GM19324 (cell line): ENCODE measurements around the gene TNFSF13B.
A peak's percentile ranks its signal among the peaks of the same experiment; 100 is the strongest.
"Not testable (repeated sequence)": the region's sequence is repeated elsewhere in the genome, so short reads cannot be mapped to it uniquely, and the experiment has no call there.

ENCODE experiments used
- ATAC-seq: cut with Tn5 transposase; IDR thresholded peaks from one replicate; pipeline ENCODE4 v1.9.1; 2021; ENCODE audit warnings: mild to moderate bottlenecking, moderate library complexity; ENCODE audit not compliant: unreplicated experiment, low FRiP score

TNFSF13B gene, protein sequence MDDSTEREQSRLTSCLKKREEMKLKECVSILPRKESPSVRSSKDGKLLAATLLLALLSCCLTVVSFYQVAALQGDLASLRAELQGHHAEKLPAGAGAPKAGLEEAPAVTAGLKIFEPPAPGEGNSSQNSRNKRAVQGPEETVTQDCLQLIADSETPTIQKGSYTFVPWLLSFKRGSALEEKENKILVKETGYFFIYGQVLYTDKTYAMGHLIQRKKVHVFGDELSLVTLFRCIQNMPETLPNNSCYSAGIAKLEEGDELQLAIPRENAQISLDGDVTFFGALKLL

DNA sequence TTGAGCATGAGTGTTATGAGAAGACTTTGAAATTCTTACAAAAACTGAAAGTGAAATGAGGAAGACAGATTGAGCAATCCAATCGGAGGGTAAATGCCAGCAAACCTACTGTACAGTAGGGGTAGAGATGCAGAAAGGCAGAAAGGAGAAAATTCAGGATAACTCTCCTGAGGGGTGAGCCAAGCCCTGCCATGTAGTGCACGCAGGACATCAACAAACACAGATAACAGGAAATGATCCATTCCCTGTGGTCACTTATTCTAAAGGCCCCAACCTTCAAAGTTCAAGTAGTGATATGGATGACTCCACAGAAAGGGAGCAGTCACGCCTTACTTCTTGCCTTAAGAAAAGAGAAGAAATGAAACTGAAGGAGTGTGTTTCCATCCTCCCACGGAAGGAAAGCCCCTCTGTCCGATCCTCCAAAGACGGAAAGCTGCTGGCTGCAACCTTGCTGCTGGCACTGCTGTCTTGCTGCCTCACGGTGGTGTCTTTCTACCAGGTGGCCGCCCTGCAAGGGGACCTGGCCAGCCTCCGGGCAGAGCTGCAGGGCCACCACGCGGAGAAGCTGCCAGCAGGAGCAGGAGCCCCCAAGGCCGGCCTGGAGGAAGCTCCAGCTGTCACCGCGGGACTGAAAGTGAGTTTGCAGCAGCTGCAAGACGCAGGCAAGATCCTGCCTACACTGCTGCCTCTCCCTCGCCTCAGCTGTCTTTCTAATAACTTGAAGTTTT is at the start of gene TNFSF13B:
Gene TNFSF13B (plus strand): TSS at position 118 of the 728 bp plus-strand sequence. CDS start 178 bp downstream, at position 296.
- ATAC-seq = peak; percentile 88

GRCh38 chr13:108220041-108220440 is 49.5 kb upstream of the TNFSF13B start:
- no peak for ATAC-seq

GRCh38 chr13:108223687-108224503 is 45.6 kb upstream of the TNFSF13B start:
- ATAC-seq = no peak

DNA sequence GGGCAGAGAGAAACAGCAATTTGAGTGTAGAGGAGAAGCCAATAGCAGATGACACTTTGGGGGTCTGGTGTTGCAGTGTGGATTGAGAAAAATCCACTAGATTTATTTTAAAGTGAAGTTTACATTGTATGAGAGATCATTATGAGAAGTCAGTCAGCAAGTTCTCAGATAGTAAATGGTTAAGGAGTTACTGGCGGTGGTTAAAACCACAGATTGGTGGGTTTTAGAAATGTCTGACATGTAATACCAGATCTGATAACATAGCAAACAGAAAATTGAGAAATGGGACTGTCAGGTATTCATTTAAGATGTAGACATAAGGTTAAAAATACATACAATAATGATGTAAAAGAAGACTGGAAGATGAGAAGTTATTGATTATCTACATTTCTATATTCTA is 44.1 kb upstream of the TNFSF13B start:
- peak; percentile 17 for ATAC-seq

- ATAC-seq = peak; percentile 33
These were observed 43.3 kb upstream of the TNFSF13B start for GRCh38 chr13:108226184-108226583.

DNA sequence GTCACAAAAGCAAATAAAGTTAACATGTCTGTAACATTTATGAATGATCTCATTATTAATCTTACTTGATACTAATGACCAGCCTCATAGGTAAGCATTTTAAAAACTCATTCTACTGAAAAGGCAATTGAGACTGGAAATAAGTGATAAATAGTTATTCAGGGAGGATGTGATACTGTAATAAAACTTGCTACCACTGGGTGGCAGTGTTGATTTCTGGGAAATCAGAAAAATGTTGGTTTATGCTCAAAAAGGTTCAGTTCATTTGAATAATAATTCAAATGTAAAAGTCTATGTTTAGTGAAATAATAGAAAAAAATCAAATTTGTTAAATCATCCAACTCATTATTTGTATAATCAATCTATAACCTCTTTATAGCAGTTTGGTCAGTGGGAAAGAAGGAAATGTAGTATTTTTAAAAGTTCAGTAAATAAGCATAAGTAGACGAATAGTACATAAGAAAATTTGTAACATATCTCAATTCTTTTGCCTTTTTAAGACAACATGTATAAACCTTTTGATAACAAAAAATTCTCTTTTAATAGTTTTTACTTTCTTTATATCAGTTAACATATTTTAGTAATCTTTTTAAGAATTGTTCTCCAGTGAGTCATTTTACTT is 41.8 kb upstream of the TNFSF13B start:
- ATAC-seq = no peak

- ATAC-seq = no peak
These were observed 39.1 kb upstream of the TNFSF13B start for GRCh38 chr13:108230377-108230776.

- ATAC-seq = no peak
These were observed 20.4 kb upstream of the TNFSF13B start for GRCh38 chr13:108249150-108249549.

DNA sequence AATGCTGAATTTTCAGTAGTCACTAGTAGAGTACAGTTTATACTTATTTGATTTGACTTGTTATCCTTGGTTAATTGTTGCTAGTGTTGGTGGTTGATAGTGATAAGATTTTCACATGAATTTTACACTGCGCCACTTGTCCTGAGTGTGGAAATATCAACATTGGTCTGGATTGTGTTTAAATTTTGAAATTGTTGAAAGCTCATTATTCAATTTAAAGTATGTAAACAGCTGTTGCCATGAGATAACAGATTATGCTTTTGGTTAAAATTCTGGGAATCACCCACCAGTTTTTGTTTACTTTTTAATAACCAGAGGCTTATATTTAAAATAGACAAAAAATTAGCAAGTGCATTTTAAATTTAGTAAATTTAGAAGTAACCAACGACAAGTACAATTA is 12.3 kb upstream of the TNFSF13B start:
- no peak for ATAC-seq

GRCh38 chr13:108263621-108264355 is 5.7 kb upstream of the TNFSF13B start:
- ATAC-seq = no peak

- no peak for ATAC-seq
These were observed 3.1 kb upstream of the TNFSF13B start for GRCh38 chr13:108266321-108266990.

GRCh38 chr13:108267347-108267746 is 2.2 kb upstream of the TNFSF13B start:
- no peak for ATAC-seq

GRCh38 chr13:108267855-108268254 is 1.7 kb upstream of the TNFSF13B start:
- not testable (repeated sequence) for ATAC-seq

DNA sequence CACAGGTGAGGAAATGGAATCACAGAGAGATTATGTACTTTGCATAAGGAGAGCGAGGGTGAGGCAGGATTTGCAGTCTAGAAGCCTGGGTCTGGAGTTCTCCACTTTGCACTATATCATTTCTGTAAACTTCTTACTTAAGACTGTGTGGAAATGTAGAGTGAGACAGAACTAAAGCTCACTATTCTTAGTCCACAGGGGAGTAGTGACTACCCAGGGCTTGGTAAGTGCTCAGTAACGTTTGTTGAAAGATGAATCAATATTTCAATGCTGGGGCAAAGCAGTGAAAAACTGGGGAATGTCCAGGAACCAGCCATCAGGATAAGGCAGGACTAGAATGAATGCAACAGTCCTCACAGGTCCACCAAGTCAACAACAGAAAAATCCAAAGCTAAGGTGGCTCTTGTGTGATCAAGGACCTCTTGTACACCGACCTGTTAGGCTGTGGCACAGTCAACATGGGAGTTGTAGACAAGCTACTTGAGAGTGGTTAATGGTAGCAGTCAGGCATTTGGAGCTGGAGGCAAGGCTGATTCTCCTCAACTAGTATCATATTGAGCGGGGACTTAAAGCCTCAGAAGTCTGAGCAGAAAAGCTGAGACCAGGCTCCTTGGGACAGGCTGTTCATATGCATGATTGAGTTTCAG is 929 bp upstream of the TNFSF13B start:
- no peak for ATAC-seq

DNA sequence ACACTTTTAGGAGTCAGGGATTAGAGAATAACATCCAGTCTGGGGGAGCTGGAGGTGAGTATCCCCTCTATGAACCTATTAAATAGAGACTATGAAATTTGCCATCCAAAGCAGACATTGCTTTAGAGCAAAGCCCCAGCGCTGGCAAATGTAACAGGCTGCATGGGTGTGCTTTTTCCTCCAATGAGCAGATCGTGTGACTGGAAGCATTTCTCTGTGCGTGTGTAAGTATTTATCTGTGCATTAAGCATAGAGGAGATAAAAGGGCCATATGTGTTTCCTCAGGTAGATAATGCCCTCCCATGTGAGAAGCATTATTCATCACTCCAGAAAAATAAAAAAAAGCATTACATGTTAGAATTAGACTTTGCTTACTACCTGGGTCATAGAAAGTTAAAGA is 924 bp downstream of the TNFSF13B start:
- peak; percentile 27 for ATAC-seq

DNA sequence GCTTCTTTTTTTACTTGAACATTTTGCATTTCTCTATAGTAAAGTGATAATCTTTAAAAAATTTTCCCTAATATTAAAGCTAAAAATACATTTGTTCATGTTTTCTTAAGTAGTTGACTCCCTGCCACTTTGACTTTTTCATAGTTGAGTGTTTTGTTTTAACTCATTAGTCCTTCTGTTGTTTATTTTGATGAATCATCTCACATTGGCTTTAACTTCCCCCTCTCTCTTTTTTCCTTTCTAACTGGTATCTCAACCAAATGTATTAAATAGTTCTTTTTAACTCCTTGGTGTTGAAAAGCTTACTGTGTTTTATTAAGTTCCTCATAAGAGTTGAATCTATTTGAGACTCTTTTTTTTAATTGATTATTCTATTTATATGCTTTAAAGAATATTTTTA is 2.8 kb downstream of the TNFSF13B start:
- ATAC-seq = no peak

DNA sequence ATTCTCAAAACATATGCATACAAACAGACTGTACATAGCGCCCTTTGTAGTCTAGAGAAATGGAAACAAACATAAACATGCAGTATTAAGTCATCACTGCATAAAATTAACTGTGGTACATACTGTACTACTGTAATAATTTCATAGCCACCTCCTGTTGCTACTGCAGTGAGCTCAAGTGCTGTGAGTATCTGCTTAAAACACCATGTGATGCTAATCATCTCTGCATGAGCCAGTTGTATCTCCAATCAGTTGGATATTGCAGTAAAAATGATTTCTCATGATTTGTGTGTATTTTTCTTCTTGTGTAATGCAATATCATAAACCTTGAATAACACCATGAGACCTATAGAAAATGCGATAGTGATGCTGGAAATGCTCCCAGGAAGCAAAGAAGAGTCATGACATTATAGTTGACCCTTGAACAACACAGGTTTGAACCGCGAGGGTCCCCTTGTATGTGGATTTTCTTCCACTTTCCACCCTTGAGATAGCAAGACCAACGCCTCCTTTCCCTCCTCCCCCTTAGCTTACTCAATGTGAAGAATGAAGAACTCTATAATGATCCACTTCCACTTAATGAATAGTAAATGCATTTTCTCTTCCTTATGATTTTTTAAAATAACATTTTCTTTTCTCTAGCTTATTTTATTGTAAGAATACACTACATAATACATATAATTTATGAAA is 4.1 kb downstream of the TNFSF13B start:
- ATAC-seq = no peak

GRCh38 chr13:108274718-108275117 is 5.2 kb downstream of the TNFSF13B start:
- ATAC-seq = no peak
